ENCODE measurements around the gene RNFT1. TPM values are rescaled to one million over a fixed set of nuclear protein-coding genes. Genes with fewer than 3 reads are reported as not detected.
"Not testable (repeated sequence)": the region's sequence is repeated elsewhere in the genome, so short reads cannot be mapped to it uniquely, and the experiment has no call there.

Gene RNFT1
- total and polyA plus RNA-seq, 10 of the 15 experiments (the other 5 are each of a cell fraction or from before 2014, with no cell fraction given), result 7.7 to 20.2 (median 12.1) TPM

DNA sequence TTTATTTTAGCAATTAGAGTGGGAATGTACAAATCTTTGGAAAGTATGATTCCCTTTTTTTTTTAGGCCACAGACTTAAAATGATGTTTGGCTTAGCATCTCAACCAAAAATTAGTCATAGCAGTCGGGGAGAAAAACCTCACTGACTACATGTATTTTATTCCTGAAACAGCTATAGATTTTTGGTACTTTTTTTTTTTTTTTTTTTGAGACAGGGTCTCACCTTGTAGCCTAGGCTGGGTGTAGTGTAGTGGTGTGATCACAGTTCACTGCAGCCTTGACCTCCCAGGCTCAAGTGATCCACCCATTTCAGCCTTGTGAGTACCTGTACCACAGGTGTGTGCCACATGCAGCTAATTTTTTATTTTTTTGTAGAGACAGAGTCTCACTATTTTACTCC is 23.4 kb downstream of the RNFT1 start (continued):
- TF ChIP-seq, protein P1, sequence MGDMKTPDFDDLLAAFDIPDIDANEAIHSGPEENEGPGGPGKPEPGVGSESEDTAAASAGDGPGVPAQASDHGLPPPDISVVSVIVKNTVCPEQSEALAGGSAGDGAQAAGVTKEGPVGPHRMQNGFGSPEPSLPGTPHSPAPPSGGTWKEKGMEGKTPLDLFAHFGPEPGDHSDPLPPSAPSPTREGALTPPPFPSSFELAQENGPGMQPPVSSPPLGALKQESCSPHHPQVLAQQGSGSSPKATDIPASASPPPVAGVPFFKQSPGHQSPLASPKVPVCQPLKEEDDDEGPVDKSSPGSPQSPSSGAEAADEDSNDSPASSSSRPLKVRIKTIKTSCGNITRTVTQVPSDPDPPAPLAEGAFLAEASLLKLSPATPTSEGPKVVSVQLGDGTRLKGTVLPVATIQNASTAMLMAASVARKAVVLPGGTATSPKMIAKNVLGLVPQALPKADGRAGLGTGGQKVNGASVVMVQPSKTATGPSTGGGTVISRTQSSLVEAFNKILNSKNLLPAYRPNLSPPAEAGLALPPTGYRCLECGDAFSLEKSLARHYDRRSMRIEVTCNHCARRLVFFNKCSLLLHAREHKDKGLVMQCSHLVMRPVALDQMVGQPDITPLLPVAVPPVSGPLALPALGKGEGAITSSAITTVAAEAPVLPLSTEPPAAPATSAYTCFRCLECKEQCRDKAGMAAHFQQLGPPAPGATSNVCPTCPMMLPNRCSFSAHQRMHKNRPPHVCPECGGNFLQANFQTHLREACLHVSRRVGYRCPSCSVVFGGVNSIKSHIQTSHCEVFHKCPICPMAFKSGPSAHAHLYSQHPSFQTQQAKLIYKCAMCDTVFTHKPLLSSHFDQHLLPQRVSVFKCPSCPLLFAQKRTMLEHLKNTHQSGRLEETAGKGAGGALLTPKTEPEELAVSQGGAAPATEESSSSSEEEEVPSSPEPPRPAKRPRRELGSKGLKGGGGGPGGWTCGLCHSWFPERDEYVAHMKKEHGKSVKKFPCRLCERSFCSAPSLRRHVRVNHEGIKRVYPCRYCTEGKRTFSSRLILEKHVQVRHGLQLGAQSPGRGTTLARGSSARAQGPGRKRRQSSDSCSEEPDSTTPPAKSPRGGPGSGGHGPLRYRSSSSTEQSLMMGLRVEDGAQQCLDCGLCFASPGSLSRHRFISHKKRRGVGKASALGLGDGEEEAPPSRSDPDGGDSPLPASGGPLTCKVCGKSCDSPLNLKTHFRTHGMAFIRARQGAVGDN (IDR thresholded peaks at IDR 0.05), result no peak
- no peak for TF ChIP-seq NRF1 (conservative IDR thresholded peaks at IDR 0.05; ENCODE audit: low read depth, low read length)

GRCh38 chr17:59940697-59941096 is 23.8 kb downstream of the RNFT1 start:
- ATAC-seq; H3K27me3 ChIP-seq (replicated peaks in 1 of 2; ENCODE audit: control insufficient read depth in 2 of 2, insufficient read depth in 2 of 2, low read length in 1 of 2); intact Hi-C loops (cut with micrococcal nuclease; ENCODE audit: unreplicated experiment); H3K36me3 ChIP-seq (ENCODE audit: control insufficient read depth in 2 of 2, insufficient read depth in 2 of 2, low read length in 1 of 2); H3K9me3 ChIP-seq (replicated peaks; ENCODE audit: control insufficient read depth, insufficient read depth, low read length); H3K4me1 ChIP-seq (ENCODE audit: control insufficient read depth, insufficient read depth, low read length); H3K4me3 ChIP-seq; FAIRE-seq; DNase-seq (ENCODE audit: low read depth, low spot score); H4K20me1 ChIP-seq (ENCODE audit: control insufficient read depth, insufficient read depth); H3K79me2 ChIP-seq (ENCODE audit: control insufficient read depth, insufficient read depth, low read length); BruUV-seq (replicated peaks); H3K4me2 ChIP-seq (ENCODE audit: control insufficient read depth, insufficient read depth); SMC1A ChIA-PET (ENCODE audit: uncharacterized antibody, unreplicated experiment); in situ Hi-C loops (cut with MboI); RAD21 ChIA-PET (ENCODE audit: unreplicated experiment); H2AFZ ChIP-seq (ENCODE audit: control insufficient read depth, low read depth, low read length); H3K9ac ChIP-seq (ENCODE audit: control insufficient read depth, insufficient read depth, low read length); POLR2A ChIA-PET; H3K27ac ChIP-seq (ENCODE audit: control insufficient read depth, insufficient read depth): not testable (repeated sequence)
- CTCF ChIA-PET, result interaction anchor here (1.7 kb wide), 1 partner anchor 26 kb away, joined by 4 read pairs; no protein-coding TSS in a partner anchor
- TF ChIP-seq ETV6 (conservative IDR thresholded peaks at IDR 0.05 in 1 of 2, IDR thresholded peaks at IDR 0.05 in 1 of 2; ENCODE audit: borderline replicate concordance in 1 of 2, low read depth in 1 of 2), result peak in 1 of 2 experiments; percentile 95; a peak in 2 of 4 replicates
- WGBS (ENCODE audit: insufficient coverage, insufficient replicate concordance, low lambda C conversion rate, missing lambda C conversion rate), result 56% methylated on average over 3 of the region's 3 CpGs

DNA sequence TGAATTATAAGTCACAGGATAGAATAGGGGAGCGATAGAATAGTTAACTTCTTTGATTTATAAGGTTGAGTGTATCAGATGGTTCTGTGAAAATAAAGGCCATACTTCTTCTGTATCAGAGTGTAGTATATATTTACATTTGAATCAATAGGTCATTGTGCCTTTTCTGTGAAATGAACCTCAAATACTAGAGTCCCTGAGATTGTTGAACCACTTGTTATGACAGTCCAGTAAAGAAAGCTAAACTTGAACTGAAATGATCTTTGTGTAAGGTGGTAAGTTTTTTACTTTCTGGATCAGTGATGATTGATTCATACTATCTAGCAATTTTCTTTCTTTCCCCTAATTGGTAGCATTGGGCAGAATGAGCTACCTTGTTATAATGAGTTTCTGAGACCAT is 31.2 kb downstream of the RNFT1 start:
- ChIA-PET SMC1A (ENCODE audit: uncharacterized antibody, unreplicated experiment) (interaction anchor here (2.1 kb wide), 1 partner anchor 17 kb away, joined by 5 read pairs; no protein-coding TSS in a partner anchor), CTCF (interaction anchor here (0.8 to 1.5 kb wide), 3 partner anchors 19 to 103 kb away, joined by 3 read pairs; no protein-coding TSS in a partner anchor), RAD21 (ENCODE audit: unreplicated experiment) (interaction anchor here (1.1 kb wide), 1 partner anchor 181 kb away, joined by 3 read pairs; no protein-coding TSS in a partner anchor)
- 100% methylated on average over 1 of the region's 1 CpG for WGBS (ENCODE audit: insufficient coverage, insufficient replicate concordance, low lambda C conversion rate, missing lambda C conversion rate)
- H3K4me1 ChIP-seq (ENCODE audit: control insufficient read depth, insufficient read depth, low read length); intact Hi-C loops (cut with micrococcal nuclease; ENCODE audit: unreplicated experiment); in situ Hi-C loops (cut with MboI); H3K79me2 ChIP-seq (ENCODE audit: control insufficient read depth, insufficient read depth, low read length); H3K4me2 ChIP-seq (ENCODE audit: control insufficient read depth, insufficient read depth); H4K20me1 ChIP-seq (ENCODE audit: control insufficient read depth, insufficient read depth); H3K27me3 ChIP-seq (replicated peaks in 1 of 2; ENCODE audit: control insufficient read depth in 2 of 2, insufficient read depth in 2 of 2, low read length in 1 of 2); POLR2A ChIA-PET; DNase-seq (ENCODE audit: low read depth, low spot score); BruUV-seq (replicated peaks); FAIRE-seq; H3K9me3 ChIP-seq (replicated peaks; ENCODE audit: control insufficient read depth, insufficient read depth, low read length); H2AFZ ChIP-seq (ENCODE audit: control insufficient read depth, low read depth, low read length); H3K27ac ChIP-seq (ENCODE audit: control insufficient read depth, insufficient read depth); ATAC-seq; H3K9ac ChIP-seq (ENCODE audit: control insufficient read depth, insufficient read depth, low read length); H3K4me3 ChIP-seq; H3K36me3 ChIP-seq (ENCODE audit: control insufficient read depth in 2 of 2, insufficient read depth in 2 of 2, low read length in 1 of 2): not testable (repeated sequence)

Data from GM12878 (cell line).